Measurements from ENCODE around the gene FFAR4.

Gene FFAR4

DNA sequence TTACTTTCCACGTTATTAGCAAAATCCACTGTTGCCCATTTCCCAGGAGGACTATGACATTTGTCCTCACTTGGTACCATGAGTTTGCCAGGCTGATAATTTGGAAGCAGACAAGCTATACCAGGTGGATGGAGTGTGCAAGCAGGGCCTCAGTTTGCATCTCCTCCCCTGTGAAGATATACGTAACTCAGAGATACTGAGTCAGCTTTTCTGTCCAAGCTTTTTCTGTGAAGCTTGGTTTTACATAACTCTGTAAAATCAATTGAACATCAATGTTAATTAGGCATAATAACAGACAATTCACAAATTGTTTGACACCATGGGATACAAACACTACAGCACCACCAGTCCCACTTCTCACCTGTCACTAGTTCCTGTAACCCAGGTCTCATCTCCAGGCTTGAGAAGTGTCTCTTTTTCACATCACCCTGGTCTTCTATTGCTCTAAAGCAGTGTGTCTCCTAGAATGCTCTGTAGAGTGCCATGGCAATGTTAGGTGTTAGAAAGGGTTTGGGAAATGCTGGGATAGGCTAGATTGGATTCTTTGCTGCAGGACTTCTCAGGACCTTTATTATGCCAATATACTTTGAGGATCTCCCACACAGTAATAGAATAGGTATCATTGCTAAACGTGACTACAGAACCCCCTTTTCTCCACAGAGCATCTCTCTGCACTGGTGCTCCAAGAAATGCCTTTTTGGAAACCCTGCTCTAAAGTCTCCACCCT is 13.7 kb downstream of the FFAR4 start:
- Histone ChIP-seq H3K27me3 (ENCODE audit: low read depth) (peaks cover 6% of the 10 kb centered on the region; the same call in 1 of the 2 replicates), H3K4me3 (no peak overlapping the region), H3K36me3 (replicated peaks) (no peaks in the 10 kb centered on the region), H3K9me3 (no peaks in the 10 kb centered on the region), H3K4me1 (no peaks in the 10 kb centered on the region)
- DNase-seq (ENCODE audit: low spot score in 2 of 2), result no peak
- in situ Hi-C loops (cut with MboI; ENCODE audit: low sequenced_read_pairs), result no loop called here

DNA sequence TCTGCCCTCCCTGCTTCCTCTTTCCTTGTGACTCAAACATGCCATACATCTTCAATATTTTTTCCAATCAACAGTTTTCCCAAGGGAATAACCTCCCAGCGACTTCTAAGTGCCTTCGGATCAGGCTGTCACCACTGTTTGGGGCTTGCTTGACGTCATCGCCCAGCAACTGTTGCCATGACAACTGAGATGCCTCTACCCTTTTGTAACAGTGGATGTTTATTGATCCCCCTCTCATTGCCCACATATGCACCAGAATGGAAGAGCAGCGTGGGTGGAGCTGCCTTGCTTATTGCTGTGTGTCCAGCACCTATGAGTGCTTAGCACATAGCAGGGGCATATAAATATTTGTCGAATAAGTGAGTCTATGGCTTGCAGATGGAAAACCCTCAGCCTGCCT is 14.4 kb downstream of the FFAR4 start:
- Histone ChIP-seq H3K27me3 (ENCODE audit: low read depth) (no peaks in the 10 kb centered on the region; the same call in 1 of the 2 replicates), H3K9me3 (no peaks in the 10 kb centered on the region), H3K4me1 (no peaks in the 10 kb centered on the region), H3K4me3 (no peak overlapping the region), H3K36me3 (replicated peaks) (no peaks in the 10 kb centered on the region)
- in situ Hi-C loops (cut with MboI; ENCODE audit: low sequenced_read_pairs), result no loop called here
- peak; percentile 34 to 60 for DNase-seq (ENCODE audit: low spot score in 2 of 2)

DNA sequence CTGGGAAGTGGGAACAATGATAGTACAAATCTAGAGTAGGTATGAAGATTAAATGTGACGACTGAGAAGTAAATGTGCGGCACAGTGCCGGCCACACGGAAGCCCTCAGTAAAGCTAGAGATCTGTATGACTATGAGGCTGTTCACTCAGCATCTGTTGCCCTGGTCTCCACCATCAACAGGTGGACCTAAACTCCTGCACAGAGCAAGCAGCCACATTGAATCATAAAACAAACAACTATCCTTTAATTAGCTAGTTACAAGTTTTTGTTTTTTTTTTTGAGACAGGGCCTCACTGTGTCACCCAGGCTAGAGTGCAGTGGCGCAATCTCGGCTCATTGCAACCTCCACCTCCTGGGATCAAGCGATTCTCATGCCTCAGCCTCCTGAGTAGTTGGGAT is 18.0 kb downstream of the FFAR4 start:
- Histone ChIP-seq H3K27me3 (ENCODE audit: low read depth) (no peaks in the 10 kb centered on the region; the same call in 1 of the 2 replicates), H3K9me3 (no peaks in the 10 kb centered on the region), H3K4me1 (no peaks in the 10 kb centered on the region), H3K4me3 (no peak overlapping the region), H3K36me3 (replicated peaks) (no peaks in the 10 kb centered on the region)
- no peak for DNase-seq (ENCODE audit: low spot score in 2 of 2)
- in situ Hi-C loops (cut with MboI; ENCODE audit: low sequenced_read_pairs), result no loop called here

DNA sequence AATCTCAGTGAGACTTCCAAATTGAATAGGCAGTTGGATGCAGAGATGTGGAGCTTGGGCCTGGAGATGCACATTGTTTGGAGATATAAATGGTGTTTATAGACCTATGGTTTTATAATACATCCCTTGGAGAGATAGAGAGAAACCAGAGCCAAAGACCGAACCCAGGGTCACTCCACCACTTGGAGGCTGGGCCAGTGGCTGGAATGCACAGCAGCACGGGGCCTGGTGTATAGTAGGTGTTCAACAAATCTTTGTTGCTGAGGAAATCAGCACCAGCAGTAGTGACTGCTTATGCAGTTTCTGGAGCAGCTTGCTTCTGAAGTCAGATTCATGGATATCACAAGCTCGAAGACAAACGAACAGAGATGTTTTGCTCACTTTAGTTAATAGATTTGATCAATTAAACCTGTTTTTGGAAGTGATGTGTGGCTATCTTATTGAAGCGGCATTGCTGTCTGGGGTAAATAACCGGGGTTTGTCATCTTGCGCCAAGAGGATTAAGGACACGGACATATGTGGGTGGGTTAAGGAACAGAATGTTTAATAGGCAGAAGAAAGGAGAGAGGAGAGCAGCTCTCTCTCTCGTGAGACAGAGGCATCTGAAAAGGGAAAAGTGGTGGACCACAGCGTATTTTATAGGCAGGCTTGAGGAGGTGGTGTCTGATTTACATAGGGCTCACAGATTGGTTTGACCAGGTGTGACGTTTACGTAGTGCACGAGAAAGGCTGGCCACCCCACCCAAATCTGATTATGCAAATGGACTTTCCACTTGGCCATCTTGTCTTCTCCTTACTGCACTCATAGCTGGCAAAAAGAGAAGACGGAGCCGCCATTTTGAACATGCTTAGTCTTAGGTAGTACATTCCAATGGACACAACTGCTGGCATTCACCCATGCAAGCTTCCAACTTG is 23.4 kb downstream of the FFAR4 start:
- in situ Hi-C loops (cut with MboI; ENCODE audit: low sequenced_read_pairs), result no loop called here
- no peak overlapping the region for H3K4me3 ChIP-seq

DNA sequence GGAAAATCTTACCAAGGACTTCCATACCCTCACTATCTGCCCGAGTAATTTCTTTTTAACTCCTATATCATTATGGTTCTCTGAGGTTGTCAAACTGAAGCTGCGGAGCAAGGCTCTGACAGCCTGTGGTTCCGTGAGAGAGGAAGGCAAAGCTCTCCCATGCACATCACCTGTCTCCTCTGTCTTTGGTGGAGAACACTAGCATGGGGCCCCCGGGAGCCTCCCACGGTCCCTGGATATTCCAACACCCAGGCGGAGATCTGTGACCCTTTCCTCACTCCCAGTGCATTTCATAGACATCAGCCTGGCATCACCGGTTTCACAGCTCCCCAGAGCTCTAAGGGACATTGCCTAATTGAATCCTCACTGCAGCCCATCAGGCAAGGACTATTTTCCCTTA is 24.2 kb downstream of the FFAR4 start:
- Histone ChIP-seq H3K4me3 (no peak overlapping the region), H3K4me1 (no peaks in the 10 kb centered on the region), H3K9me3 (no peaks in the 10 kb centered on the region), H3K36me3 (replicated peaks) (no peaks in the 10 kb centered on the region), H3K27me3 (ENCODE audit: low read depth) (no peaks in the 10 kb centered on the region)
- no peak for DNase-seq (ENCODE audit: low spot score in 2 of 2)
- in situ Hi-C loops (cut with MboI; ENCODE audit: low sequenced_read_pairs), result no loop called here

More for the DNA sequence above, 23.4 kb downstream of the FFAR4 start:
- DNase-seq (ENCODE audit: low spot score in 2 of 2), result no peak
- H3K9me3 ChIP-seq, result no peaks in the 10 kb centered on the region
- H3K27me3 ChIP-seq (ENCODE audit: low read depth), result no peaks in the 10 kb centered on the region
- H3K36me3 ChIP-seq (replicated peaks), result no peaks in the 10 kb centered on the region
- H3K4me1 ChIP-seq, result no peaks in the 10 kb centered on the region

DNA sequence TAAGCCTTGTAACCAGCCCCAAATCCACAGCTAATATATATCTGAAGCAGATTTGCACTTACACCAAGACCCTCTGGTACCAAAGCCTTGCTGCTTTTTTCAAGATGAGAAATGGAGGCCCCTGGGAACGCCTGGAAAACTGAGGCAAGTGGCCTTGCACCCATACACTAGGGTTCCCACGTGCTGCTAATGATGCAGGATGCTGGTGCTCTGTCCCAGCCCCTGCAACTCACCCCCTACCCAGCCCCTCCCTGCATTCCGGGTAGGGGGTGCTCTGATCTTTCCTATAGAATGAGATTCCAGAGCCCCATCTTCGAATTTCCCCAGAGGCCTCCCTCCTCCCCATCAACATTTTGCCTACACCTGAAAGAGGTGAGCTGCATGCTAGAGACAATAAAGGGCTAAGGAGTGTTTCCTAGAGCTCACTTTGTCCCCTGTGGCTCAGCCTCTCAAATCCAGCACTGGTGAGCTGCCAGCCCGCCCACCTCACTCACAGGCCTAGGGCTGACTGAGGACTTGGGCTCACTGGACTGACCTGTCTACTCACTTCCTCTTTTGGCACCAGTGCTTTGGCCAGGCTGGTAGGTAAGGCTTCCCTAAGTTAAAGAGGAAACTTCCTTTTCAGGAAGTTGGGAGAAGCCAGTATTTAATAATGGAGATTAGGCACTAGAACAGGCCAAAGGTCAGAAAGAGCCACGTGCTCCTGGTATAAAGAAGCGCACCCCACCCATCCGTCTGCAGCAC is 24.8 kb downstream of the FFAR4 start:
- DNase-seq (ENCODE audit: low spot score in 2 of 2), result no peak
- Histone ChIP-seq H3K9me3 (no peaks in the 10 kb centered on the region), H3K4me1 (no peaks in the 10 kb centered on the region), H3K36me3 (replicated peaks) (no peaks in the 10 kb centered on the region), H3K4me3 (no peak overlapping the region), H3K27me3 (ENCODE audit: low read depth) (no peaks in the 10 kb centered on the region)
- in situ Hi-C loops (cut with MboI; ENCODE audit: low sequenced_read_pairs), result no loop called here

DNA sequence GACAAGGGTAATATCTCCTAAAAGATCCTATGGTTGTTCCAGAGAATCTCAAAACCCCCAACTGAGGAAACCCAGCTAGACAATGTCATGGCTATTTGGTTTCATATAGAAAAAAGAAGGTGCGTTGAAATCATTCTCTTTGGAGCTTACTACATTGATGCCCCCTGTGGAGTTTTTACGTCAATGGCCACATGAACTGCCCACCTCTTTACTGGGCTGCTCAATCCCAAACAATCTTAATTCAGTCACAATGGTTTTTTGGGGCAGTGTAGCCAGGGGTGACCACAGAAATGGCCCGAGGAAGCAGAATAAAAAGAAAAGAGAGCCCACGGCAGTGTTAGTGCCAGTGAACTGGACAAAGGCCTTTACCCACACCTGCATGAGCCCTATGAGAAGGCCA is 26.8 kb downstream of the FFAR4 start:
- H3K9me3 ChIP-seq, result no peaks in the 10 kb centered on the region
- DNase-seq (ENCODE audit: low spot score in 2 of 2), result no peak
- in situ Hi-C loops (cut with MboI; ENCODE audit: low sequenced_read_pairs), result no loop called here
- H3K36me3 ChIP-seq (replicated peaks), result no peaks in the 10 kb centered on the region
- no peaks in the 10 kb centered on the region for H3K4me1 ChIP-seq
- H3K4me3 ChIP-seq, result no peak overlapping the region
- no peaks in the 10 kb centered on the region for H3K27me3 ChIP-seq (ENCODE audit: low read depth)

DNA sequence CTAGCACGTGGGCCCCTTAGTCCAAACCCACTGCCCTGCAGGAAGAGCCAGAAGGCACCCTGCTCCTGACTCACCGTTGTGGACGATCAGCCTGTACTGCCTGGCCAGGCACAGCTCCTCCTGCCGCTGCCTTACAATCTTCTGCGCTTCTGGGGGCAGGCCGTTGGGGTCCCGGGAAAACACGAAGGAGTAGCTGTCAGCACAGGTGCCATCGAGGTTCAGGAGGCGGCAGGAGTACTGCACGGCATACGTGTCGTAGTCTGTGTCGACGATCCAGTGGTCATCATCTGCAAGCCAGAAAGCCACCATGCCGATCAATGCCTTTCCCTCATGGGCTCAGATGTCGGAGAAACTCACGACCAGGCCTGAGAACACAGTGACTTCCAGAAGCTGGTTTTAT is 27.3 kb downstream of the FFAR4 start:
- DNase-seq (ENCODE audit: low spot score in 2 of 2), result no peak
- Histone ChIP-seq H3K9me3 (no peaks in the 10 kb centered on the region), H3K4me1 (no peaks in the 10 kb centered on the region), H3K27me3 (ENCODE audit: low read depth) (no peaks in the 10 kb centered on the region), H3K4me3 (no peak overlapping the region), H3K36me3 (replicated peaks) (no peaks in the 10 kb centered on the region)
- in situ Hi-C loops (cut with MboI; ENCODE audit: low sequenced_read_pairs), result no loop called here

DNA sequence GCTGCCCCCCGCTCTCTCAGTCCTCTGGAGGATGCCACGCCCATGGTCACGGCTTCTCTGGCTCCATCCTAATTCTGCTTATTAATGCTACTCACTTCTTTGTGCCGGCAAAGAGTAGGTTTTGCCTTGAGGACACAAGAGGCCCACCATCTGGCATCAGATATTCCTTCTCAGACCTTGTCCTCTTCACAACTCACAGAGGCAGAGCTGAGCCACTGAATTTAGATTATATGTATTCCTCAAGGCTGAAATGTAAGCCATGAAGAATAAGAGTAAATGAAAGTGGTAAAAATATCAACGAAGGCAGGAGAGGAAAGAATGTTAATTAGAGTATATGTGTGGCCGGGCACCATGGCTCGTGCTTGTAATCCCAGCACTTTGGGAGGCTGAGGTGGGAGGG is 28.1 kb downstream of the FFAR4 start:
- Histone ChIP-seq H3K27me3 (ENCODE audit: low read depth) (peaks cover 2% of the 10 kb centered on the region; the same call in 1 of the 2 replicates), H3K4me3 (no peak overlapping the region), H3K4me1 (no peaks in the 10 kb centered on the region), H3K9me3 (no peaks in the 10 kb centered on the region), H3K36me3 (replicated peaks) (no peaks in the 10 kb centered on the region)
- in situ Hi-C loops (cut with MboI; ENCODE audit: low sequenced_read_pairs), result no loop called here
- no peak for DNase-seq (ENCODE audit: low spot score in 2 of 2)

DNA sequence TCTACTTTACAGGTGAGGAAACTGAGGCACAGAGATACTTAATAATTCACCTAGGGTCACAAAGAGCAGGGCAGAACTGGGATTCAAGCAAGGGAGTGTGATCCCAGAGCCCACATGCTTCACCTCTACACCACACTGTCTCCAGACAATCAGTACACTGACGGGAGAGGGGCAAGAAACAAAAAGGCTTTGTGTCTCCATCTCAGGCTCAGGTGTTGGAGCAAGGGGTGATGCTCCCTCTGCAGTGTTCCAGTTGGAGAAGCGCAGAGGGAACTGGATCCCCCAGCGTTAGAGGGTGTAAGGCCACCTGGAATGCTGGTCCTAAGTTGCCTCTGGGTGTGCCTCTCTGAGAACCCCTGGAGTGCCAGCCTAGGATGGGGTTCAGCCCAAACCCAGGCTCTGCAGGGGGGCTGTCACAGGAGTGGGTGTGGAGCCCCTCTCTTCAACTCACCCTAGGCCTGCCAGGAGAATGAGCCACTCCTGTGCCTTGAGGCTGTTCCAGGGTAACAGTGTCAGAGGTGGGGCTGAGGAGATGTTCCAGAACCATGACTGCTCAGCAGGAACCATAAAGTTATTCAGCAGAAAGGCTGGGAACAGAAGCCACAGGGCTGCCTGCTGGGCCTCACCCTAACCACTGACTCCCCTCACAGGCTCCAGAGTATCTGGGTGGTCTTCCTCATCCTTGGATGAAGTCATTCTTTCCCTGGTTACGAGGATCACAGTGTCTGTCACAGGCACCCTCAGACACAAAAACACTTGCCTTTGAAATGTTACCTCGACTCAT is 29.1 kb downstream of the FFAR4 start:
- Histone ChIP-seq H3K4me3 (no peak overlapping the region), H3K4me1 (no peaks in the 10 kb centered on the region), H3K36me3 (replicated peaks) (no peaks in the 10 kb centered on the region), H3K27me3 (ENCODE audit: low read depth) (peaks cover 5% of the 10 kb centered on the region; the same call in 1 of the 2 replicates), H3K9me3 (no peaks in the 10 kb centered on the region)
- in situ Hi-C loops (cut with MboI; ENCODE audit: low sequenced_read_pairs), result no loop called here
- no peak for DNase-seq (ENCODE audit: low spot score in 2 of 2)

DNA sequence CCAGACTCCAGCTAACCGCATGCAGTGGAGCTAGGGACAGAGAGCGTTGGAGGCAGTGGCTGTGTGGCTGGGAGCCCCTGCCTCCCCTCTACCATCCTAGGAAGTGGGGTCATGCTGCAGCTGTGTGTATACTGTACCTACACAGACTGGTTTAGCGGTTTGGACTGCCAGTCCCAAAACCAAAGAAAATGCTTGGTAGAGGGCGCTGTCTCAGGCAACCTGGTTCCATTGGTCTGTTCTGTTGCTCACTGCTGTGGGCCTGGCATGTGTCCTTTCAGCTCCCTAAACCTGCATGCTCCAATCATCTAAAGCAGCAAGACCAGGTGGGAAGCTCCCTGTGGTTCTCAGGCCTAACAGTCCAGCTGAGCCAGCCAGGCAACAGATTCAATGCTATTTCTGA is 30.1 kb downstream of the FFAR4 start:
- no peaks in the 10 kb centered on the region for H3K9me3 ChIP-seq
- no peaks in the 10 kb centered on the region for H3K36me3 ChIP-seq (replicated peaks)
- no peaks in the 10 kb centered on the region for H3K4me1 ChIP-seq
- no peak overlapping the region for H3K4me3 ChIP-seq
- peaks cover 9% of the 10 kb centered on the region for H3K27me3 ChIP-seq (ENCODE audit: low read depth)
- in situ Hi-C loops (cut with MboI; ENCODE audit: low sequenced_read_pairs), result no loop called here
- no peak for DNase-seq (ENCODE audit: low spot score in 2 of 2)

DNA sequence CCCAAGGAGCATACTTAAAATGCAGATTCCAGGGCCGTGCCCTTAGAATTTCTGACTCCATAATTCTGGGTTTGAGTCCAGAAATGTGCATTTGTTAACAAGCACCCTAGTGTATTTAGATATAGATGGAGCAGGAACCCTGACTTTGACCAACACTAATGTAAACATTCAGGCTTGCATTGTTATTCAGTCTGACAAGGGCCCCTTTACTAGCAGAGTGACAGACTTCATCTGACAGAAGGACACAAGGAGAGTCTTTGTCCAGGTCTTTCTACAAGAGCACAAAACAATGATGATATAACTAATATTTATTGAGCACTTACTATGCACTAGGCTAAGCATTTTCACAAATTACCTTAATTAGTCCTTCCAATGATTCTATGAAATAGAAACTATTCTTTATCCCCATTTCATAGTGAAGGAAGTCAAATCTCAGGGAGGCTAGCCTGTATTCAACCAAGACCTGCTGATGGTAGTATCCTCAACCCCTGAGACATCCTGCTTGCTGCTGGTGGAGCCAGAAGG is 30.7 kb downstream of the FFAR4 start:
- no peaks in the 10 kb centered on the region for H3K9me3 ChIP-seq
- peaks cover 15% of the 10 kb centered on the region for H3K27me3 ChIP-seq (ENCODE audit: low read depth)
- no peaks in the 10 kb centered on the region for H3K36me3 ChIP-seq (replicated peaks)
- in situ Hi-C loops (cut with MboI; ENCODE audit: low sequenced_read_pairs), result no loop called here
- no peaks in the 10 kb centered on the region for H3K4me1 ChIP-seq
- no peak for DNase-seq (ENCODE audit: low spot score in 2 of 2)
- no peak overlapping the region for H3K4me3 ChIP-seq

DNA sequence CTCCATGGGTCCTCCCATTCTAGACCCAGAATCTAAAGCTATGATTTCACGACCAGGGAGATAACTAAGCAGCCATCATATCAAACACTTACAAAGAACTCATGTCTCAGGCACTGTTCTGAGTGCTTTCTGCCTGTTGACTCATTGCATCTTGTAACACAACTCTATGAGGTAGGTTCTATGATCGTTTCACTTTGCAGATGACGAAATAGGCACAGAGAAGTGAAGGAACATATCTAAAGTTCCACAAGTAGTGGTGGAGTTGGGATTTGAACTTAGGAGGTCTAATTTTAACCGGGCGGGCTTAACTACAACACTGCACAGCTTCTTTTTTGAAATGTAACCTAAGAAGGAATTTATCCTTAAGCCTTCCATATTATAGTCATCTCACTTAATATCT is 31.7 kb downstream of the FFAR4 start:
- DNase-seq (ENCODE audit: low spot score in 2 of 2), result no peak
- no peak overlapping the region for H3K4me3 ChIP-seq
- in situ Hi-C loops (cut with MboI; ENCODE audit: low sequenced_read_pairs), result no loop called here
- peaks cover 24% of the 10 kb centered on the region for H3K27me3 ChIP-seq (ENCODE audit: low read depth)
- H3K4me1 ChIP-seq, result no peaks in the 10 kb centered on the region
- no peaks in the 10 kb centered on the region for H3K9me3 ChIP-seq
- H3K36me3 ChIP-seq (replicated peaks), result no peaks in the 10 kb centered on the region

Data from HAP-1 (cell line).